Osteocyte (in vitro differentiated cells): ENCODE data around the gene MKKS. TPM values are rescaled to one million over a fixed set of nuclear protein-coding genes. Genes with fewer than 3 reads are reported as not detected.
"Not testable (repeated sequence)": the region's sequence is repeated elsewhere in the genome, so short reads cannot be mapped to it uniquely, and the experiment has no call there.

Source experiments
- DNase-seq: peaks from one replicate; pipeline ENCODE4 v3.0.0; 2021; ENCODE audit warnings: mixed read lengths; ENCODE audit not compliant: unreplicated experiment; ENCODE audit errors: extremely low spot score
- H3K27ac Mint-ChIP-seq: one replicate; pipeline ENCODE4 v1.8.0; 2021; ENCODE audit warnings: mild to moderate bottlenecking, mixed read lengths; ENCODE audit not compliant: unreplicated experiment
- H3K27me3 Mint-ChIP-seq: one replicate; pipeline ENCODE4 v1.8.0; 2021; ENCODE audit warnings: mixed read lengths; ENCODE audit not compliant: unreplicated experiment
- H3K36me3 Mint-ChIP-seq: one replicate; pipeline ENCODE4 v1.8.0; 2021; ENCODE audit warnings: mixed read lengths; ENCODE audit not compliant: unreplicated experiment
- H3K4me1 Mint-ChIP-seq: one replicate; pipeline ENCODE4 v1.8.0; 2021; ENCODE audit warnings: mixed read lengths; ENCODE audit not compliant: unreplicated experiment
- H3K4me3 Mint-ChIP-seq: one replicate; pipeline ENCODE4 v1.8.0; 2021; ENCODE audit warnings: mild to moderate bottlenecking, moderate library complexity, mixed read lengths; ENCODE audit not compliant: unreplicated experiment
- H3K9me3 Mint-ChIP-seq: one replicate; pipeline ENCODE4 v1.8.0; 2021; ENCODE audit warnings: mixed read lengths; ENCODE audit not compliant: unreplicated experiment
- total RNA-seq: library from RNA; stranded (reverse); gene quantifications from 2 replicates; pipeline ENCODE4 v1.2.1, GENCODE V29; 2021
- TF ChIP-seq, protein P1 (sequence below): fragments of 200-600 bp; sonication (generic); IDR thresholded peaks from 2 replicates; pipeline ENCODE4 v1.5.0; 2021; ENCODE audit warnings: antibody characterized with exemption, mild to moderate bottlenecking, moderate library complexity

Gene MKKS
- total RNA-seq, 1 donor from 2014 or later, result 13.0 TPM

DNA sequence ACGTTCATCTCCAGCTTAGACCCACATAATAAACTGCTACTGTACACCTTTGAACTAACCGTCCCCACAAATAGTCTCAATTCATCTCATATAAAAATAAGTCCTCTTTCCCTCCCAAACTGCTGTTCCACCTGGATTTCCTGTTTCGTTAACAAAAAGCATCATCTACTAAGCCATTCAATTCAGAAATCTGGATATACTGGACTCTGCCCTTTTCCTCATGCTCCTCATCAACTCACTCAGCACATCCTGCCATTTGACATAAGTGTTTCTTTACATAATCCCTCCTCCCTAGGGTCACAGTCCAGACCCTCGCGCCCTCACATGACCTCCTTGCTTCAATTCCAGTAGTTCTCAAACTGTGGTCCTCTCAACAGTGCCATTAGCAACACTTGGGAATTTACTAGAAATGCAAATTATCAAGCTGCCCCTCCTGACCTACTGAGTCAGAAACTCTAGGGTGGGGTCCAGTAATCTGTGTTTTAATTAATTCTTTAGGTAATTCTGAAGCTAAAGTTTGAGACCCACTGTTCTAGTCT, 4.5 kb downstream of the MKKS start:
- no peak overlapping the region for H3K27ac Mint-ChIP-seq
- no peak for DNase-seq
- H3K27me3 Mint-ChIP-seq, result no peaks in the 10 kb centered on the region
- H3K36me3 Mint-ChIP-seq, result peaks cover 7% of the 10 kb centered on the region
- peaks cover 25% of the 10 kb centered on the region for H3K4me1 Mint-ChIP-seq
- TF ChIP-seq, protein P1, sequence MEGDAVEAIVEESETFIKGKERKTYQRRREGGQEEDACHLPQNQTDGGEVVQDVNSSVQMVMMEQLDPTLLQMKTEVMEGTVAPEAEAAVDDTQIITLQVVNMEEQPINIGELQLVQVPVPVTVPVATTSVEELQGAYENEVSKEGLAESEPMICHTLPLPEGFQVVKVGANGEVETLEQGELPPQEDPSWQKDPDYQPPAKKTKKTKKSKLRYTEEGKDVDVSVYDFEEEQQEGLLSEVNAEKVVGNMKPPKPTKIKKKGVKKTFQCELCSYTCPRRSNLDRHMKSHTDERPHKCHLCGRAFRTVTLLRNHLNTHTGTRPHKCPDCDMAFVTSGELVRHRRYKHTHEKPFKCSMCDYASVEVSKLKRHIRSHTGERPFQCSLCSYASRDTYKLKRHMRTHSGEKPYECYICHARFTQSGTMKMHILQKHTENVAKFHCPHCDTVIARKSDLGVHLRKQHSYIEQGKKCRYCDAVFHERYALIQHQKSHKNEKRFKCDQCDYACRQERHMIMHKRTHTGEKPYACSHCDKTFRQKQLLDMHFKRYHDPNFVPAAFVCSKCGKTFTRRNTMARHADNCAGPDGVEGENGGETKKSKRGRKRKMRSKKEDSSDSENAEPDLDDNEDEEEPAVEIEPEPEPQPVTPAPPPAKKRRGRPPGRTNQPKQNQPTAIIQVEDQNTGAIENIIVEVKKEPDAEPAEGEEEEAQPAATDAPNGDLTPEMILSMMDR, result no peak
- no peak overlapping the region for H3K4me3 Mint-ChIP-seq
- H3K9me3 Mint-ChIP-seq, result no peaks in the 10 kb centered on the region

DNA sequence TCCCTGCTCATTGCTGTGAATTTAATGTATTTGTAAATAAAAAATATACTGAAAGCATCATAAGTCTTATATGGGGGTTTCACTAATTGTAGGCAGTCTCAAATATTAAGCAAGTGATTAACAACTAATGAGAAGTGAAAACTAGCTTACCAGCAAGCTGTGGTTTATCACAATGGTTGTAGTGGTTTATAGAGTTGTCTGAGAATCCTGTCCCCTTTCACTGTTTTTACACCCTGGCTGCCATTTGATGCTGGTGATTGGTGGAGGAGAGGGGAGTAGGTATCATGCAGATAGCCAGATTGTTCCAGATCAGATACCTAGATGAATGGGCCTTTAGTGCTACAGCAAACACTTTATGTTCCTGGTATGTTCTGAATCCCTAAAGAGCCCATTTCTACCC, 6.0 kb downstream of the MKKS start:
- Mint-ChIP-seq H3K36me3 (peaks cover 12% of the 10 kb centered on the region), H3K4me1 (peaks cover 20% of the 10 kb centered on the region), H3K27me3 (no peaks in the 10 kb centered on the region), H3K4me3 (no peak overlapping the region), H3K9me3 (no peaks in the 10 kb centered on the region), H3K27ac (no peak overlapping the region)
- TF ChIP-seq, protein P1, result no peak
- no peak for DNase-seq

DNA sequence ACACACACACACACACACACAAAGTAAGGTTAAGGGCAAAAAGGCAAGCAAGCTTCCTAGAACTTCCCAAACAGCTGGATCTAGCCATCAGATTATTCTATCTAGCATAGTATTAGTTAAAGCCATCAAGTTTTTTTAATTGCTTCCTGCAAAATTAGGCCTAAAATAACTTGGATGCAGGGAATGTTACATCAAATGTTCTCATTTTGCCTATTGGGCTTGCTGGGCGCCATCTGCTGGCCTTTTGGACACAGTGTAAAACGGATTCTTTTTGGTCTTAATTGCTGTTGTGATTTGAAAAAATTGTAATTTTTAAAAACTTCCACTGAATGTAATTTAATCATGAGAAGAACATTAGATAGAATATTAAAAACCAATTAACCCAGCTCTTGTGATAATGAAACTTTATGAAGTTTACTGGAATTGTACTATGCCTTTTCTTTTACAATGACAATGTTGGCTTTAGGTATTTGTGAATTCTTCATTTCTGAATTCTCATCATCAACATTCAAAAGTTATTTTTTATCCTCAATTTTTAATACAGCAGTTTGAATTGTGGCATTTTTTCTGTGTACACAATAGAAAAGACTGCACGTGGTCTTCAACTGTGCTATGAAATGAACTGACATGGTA, 6.8 kb downstream of the MKKS start:
- no peak for DNase-seq
- Mint-ChIP-seq H3K27me3 (no peaks in the 10 kb centered on the region), H3K27ac (no peak overlapping the region), H3K4me1 (peaks cover 17% of the 10 kb centered on the region), H3K4me3 (no peak overlapping the region), H3K36me3 (peaks cover 14% of the 10 kb centered on the region), H3K9me3 (no peaks in the 10 kb centered on the region)
- TF ChIP-seq, protein P1, result peak; percentile 88

DNA sequence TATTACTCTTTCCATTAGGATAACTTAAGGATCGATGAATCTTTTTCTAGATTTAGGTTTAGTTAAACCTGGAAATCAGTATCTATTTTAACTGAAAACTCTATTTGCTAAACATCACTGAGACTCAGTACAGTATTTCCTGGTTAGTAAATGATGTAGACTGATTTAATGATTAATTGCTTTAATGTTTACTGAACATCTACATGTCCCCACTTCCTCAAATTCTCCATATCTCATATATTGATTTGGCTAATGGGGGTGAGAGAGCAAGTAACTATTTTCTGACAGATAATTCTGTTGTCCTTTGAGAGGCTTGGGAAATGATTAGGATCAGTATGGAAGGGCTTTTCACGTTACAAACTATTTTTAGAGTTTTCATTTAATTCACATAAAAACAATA, 10.3 kb downstream of the MKKS start:
- Mint-ChIP-seq H3K27ac (no peak overlapping the region), H3K9me3 (no peaks in the 10 kb centered on the region), H3K27me3 (no peaks in the 10 kb centered on the region), H3K4me3 (no peak overlapping the region), H3K36me3 (peaks cover 16% of the 10 kb centered on the region), H3K4me1 (peaks cover 12% of the 10 kb centered on the region)
- TF ChIP-seq, protein P1, result no peak
- no peak for DNase-seq

DNA sequence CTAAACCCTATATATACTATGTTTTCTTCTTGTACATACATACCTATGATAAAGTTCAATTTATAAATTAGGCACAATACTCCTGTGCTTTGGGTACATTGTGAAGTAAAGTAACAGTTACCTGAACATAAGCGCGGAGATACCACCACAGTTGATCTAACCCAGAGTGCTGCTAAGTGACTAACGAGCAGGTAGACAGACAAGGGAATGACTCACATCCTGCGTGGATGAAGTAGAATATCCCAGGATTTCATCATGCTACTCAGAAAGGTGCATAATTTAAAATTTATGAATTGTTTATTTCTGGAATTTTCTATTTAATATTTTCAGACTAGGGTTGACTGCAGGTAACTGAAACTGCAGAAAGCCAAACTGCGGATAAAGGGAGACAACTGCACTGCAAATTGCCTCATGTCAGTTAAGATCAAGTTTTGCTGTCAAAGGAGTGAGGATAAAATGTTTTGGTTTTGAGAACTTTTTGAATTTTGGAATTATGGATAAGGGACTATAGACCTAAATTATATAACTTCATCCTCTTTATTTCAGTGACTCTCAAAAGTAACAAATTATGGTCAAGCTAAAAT, 14.4 kb downstream of the MKKS start:
- H3K27ac Mint-ChIP-seq, result no peak overlapping the region
- H3K4me1 Mint-ChIP-seq, result peaks cover 9% of the 10 kb centered on the region
- TF ChIP-seq, protein P1, result no peak
- DNase-seq, result no peak
- H3K4me3 Mint-ChIP-seq, result no peak overlapping the region
- no peaks in the 10 kb centered on the region for H3K27me3 Mint-ChIP-seq
- H3K36me3 Mint-ChIP-seq, result peaks cover 19% of the 10 kb centered on the region
- no peaks in the 10 kb centered on the region for H3K9me3 Mint-ChIP-seq

DNA sequence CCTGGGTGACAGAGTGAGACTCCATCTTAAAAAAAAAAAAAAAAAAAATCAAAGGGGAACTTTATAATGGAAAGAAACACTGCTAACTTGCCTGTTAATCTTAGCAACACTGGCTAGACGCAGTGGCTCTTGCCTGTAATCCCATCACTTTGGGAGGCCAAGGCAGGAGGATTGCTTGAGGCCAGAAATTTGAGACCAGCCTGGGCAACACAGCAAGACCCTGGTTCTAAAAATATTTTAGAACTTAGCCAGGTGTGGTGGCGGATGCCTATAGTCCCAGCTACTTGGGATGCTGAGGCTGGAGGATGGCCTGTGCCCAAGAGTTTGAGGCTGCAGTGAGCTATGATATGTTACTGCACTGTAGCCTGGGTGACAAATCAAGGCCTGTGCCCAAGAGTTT, 16.8 kb downstream of the MKKS start:
- H3K27ac Mint-ChIP-seq, H3K4me1 Mint-ChIP-seq, H3K4me3 Mint-ChIP-seq, H3K9me3 Mint-ChIP-seq, DNase-seq, H3K27me3 Mint-ChIP-seq: not testable (repeated sequence)
- H3K36me3 Mint-ChIP-seq, result peaks cover 15% of the 10 kb centered on the region
